ENCODE data around the gene HSPA2.
"Not testable (repeated sequence)": the region's sequence is repeated elsewhere in the genome, so short reads cannot be mapped to it uniquely, and the experiment has no call there.

Gene HSPA2

DNA sequence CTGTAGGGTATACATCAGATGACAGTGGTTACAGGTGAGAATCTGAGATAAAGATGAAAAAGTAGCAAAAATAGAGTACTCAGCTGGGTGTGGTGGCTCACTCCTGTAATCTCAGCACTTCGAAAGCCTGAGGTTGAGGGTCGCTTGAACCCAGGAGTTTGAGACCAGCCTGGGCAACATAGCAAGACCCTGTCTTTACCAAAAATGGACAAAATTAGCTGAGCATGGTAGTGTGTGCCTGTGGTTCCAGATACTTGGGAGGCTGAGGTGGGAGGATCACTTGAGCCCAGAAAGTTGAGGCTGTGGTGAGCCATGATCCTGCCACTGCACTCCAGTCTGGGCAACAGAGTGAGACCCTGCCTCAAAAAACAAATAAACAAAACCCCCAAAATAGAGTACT, 17.7 kb downstream of the HSPA2 start:
- not testable (repeated sequence) for FAIRE-seq; DNase-seq (ENCODE audit: low spot score)

DNA sequence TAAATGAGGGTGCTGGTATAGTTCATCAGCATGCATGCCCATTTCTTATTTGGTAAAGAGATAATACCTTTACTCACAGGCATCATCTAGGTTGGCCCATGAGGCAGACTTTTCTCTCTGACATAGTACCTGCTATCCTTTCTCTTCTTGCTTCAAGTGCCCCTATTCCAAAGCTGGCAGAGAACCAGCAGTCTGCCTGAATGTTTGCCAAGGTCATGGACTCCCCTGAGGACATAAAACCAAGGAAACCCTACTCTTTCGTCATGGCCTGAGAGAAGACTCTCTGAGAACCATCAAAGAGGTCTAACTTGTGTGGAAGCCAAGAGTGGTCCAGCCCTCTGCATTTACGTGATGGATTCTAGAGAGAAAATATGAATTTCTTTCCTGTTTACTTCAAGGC, 21.1 kb downstream of the HSPA2 start:
- no peak for DNase-seq (ENCODE audit: low spot score)

DNA sequence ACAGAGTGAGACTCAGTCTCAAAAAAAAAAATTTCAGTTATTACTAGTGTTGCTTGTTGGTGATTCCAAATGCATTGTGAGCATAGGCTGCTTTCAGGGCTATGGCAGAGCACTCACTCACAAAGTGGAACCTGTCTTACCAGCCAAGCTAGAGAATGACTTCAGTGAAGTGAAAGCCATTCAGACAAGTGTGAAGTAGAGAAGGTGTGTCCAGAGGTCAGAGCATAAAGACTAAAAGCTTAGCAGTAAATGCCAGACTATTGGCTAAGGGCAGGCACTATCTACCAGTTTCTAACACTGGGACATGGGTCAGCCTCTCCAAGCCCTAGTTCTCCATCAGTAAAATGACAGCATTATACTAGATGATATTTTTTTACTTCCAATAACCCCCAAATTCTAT, 21.9 kb downstream of the HSPA2 start:
- DNase-seq (ENCODE audit: low spot score), result no peak
- FAIRE-seq, result no peak

More for the DNA sequence above, 21.1 kb downstream of the HSPA2 start:
- FAIRE-seq, result no peak

DNA sequence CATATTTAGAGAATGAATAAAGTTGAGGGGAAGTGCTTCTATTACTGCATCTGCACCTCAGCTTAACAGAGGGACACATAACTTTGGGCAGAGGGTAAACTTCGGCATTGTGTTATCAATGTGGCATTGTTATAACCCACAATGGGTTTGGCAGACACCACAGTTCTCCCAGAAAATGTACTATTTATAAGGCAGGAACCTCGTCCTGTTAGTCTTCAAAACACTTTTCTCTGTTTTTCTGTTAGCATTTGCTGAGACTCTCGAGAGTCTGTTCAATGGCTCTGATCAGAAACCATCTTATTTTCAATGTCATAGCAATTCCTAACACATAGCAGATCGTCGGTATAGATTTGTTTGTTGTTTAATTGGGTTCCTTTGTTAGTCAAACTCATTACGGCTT, 23.2 kb downstream of the HSPA2 start:
- FAIRE-seq (no peak), DNase-seq (ENCODE audit: low spot score) (no peak)

DNA sequence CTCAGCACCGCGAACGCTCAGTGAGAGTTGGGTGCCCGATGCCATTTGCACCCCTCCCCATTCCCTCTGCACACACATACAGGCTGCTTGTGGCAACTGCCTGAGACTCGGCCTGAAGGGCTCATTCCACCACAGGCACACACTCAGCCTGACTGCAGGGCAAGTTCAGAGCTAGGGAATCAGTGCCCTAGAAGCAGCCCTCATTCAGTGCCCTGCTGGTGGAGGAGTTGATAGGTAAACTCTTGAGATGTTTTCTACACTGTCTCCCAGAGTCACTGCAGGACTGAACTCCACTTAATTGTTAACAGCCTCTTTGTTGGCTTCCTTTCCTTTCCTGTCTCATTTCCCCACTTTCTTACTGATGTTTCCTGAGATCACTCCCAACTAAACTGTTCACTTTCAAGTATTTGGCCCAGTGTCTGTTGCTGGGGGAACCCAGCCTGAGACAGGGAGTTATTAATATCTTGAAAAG, 26.1 kb downstream of the HSPA2 start:
- DNase-seq (ENCODE audit: low spot score) (no peak), FAIRE-seq (no peak)

DNA sequence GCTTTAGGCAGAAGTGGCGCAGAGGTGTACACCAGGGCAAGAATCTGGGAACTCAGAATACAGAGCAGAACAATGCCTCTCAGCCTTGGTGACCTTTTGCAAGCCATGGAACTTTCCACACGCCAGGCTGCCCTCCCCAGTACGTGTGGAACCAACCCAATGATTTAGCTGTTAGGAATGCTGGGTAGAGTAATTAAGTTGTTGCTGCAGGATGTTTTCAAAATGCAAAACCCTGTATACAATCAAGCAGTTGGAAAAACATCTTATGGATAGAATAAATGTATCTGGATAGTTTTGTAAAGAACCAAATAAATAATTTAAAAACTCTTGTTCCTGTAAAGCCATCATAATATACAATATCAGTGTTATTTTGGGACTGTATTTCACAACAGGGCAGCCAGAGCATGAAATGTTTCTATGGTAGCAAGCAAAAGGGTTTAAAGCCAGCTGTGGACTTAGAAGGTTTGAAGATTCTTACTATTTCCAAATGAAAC, 28.6 kb downstream of the HSPA2 start:
- FAIRE-seq (no peak), DNase-seq (ENCODE audit: low spot score) (no peak)

DNA sequence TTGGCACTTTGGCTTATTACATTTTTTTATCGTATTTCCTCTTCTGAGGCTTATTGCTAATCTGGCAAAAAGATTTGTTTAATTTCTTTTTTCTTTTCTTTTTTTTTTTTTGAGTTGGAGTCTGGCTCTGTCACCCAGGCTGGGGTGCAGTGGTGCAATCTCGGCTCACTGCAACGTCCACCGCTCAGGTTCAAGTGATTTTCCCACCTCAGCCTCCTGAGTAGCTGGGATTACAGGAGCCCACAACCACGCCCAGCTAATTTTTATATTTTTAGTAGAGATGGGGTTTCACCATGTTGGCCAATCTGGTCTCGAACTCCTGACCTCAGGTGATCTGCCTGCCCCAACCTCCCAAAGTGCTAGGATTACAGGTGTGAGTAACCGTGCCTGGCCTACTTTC, 29.1 kb downstream of the HSPA2 start:
- FAIRE-seq; DNase-seq (ENCODE audit: low spot score): not testable (repeated sequence)

DNA sequence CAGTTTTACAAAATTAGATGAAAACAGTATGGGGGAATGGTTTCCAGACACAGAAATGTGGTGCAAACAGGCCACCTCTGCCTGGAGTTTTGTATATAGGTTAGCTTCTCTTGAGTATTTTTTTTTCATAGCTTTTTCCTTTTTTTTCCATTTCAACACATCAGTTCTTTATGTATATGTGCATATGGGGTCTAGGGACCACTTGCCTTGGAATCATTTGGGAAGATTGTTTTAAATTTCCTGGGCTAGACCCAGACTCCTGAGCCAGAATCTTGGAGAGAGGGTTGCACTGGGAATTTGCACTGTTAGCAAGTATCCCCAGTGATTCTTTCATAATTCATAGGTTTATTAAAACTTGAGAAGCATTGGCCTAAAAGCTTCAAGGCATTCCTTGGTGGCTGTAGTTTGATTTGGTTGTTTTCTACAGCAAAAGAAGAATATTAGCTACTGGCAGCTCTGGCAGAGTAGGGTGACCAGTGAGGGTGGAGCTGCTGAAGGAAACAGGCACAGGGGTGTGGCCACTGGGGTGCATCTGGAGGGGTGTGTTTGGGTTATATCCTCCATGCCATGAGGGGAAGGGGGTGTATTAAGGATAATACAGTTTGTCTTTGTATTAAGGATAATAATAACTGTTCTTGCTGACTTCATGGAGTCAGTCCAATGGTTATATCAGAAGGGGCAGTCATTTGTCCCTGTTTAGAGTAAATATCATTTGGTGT, 32.0 kb downstream of the HSPA2 start:
- no peak for DNase-seq (ENCODE audit: low spot score)
- FAIRE-seq, result no peak

DNA sequence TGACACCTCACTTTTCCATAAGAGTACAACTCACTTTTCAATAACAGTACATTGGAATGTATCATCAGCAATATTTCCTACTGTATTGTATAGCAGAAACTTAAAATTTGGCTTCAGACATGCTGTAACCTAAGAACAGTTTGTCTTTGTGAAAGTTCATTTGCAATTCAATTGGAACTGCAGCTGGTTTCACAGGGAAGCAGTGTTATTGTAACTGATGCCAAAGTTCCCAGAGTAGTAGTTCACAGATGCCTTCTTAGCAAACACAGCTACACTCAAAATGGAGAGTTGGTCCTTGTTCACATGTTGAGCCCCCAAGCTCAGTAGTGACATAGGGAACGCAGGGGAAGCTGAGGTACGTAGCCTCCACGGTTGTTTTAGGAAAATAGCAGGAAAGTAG, 32.6 kb downstream of the HSPA2 start:
- no peak for DNase-seq (ENCODE audit: low spot score)
- no peak for FAIRE-seq

DNA sequence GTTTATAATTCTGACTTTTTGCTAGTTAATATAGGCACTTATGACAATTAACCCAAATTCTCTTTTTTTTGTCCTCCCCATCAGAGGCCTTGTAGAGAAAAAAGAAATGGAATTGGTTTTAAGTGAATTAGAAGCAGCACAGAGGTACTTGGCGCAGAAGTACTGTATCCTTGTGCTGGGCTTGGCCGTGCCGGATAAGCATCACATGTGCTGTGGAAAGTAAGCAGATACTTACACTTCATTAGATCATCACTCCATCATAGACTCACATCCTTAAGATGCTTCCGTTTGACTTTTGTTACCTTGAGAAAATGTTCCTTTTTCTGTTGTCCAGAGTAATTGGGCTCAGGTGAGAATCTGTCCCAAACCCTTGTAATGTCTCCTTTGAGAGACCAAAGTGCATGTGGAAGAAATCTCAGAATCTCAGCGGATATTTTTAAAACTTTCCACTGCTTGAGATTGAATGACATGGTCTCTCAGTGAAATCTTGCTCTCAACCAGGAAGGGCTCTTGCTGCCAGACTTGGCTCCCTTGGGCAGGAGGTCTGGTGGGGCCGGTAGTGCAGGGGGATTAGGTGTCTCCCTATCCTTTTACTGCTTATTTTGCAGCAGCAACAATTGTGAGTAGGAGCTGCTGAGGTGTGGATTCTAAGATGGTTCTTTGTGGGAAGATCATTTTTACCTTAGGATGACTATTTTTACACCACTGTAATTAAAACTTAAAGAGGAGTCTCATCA, 34.0 kb downstream of the HSPA2 start:
- no peak for FAIRE-seq
- no peak for DNase-seq (ENCODE audit: low spot score)

DNA sequence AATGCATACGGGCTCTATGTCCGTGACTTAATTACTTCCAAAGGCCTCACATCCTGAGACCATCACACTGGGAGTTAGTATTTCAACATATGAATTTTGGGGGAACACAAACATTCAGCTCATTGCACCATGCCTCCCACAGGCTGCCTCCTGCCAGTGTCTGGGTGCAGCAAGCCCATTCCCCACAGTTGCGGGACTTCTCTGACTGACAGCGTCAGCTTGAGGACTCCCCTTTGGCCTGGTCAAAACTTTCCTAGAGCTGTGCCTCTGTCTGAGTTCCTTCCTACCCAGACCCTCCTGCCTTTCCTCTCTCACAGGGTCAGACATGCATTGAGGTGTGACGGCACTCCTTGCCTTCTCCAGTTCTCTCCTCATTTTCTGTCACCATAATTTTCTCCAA, 36.7 kb downstream of the HSPA2 start:
- no peak for DNase-seq (ENCODE audit: low spot score)
- FAIRE-seq, result no peak

DNA sequence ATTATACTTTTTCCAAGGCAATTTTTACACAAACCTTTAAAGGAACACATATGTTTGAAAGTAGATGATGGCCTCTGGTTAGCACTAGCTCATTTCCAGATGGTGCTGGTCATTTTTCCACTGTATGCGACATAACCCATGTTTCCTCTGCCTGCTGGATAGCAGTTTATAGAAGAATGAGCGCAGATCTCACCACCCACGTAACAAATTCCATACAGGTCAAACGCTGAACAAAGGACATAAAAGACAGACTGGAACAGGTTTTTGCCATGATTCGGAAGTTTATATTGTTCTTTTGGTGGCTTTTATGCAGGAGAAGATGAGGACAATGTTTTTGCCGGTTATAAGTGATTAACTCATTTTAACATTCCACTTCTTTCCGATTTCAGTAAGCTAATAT, 39.9 kb downstream of the HSPA2 start:
- FAIRE-seq, result no peak

DNA sequence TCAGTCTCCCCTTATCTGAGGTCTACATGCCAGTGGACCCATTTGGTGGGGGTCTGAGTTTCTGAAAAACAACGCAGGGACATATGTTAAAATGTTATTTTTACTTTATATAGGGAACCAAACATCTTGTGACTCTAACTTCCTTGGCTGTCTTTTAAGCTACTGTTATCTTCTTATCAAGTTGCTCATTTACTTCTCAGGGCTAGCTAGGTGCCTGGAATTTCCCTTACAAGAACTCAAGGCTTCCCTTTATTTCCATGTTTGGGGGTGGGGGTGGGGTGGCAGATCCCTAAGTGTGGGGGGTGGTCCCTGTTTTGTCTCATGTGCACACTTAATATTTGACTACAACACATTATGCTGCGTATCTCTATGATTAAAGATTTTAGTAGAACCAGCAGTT, 40.8 kb downstream of the HSPA2 start:
- FAIRE-seq, result no peak
- no peak for DNase-seq (ENCODE audit: low spot score)

More for the DNA sequence above, 39.9 kb downstream of the HSPA2 start:
- no peak for DNase-seq (ENCODE audit: low spot score)

DNA sequence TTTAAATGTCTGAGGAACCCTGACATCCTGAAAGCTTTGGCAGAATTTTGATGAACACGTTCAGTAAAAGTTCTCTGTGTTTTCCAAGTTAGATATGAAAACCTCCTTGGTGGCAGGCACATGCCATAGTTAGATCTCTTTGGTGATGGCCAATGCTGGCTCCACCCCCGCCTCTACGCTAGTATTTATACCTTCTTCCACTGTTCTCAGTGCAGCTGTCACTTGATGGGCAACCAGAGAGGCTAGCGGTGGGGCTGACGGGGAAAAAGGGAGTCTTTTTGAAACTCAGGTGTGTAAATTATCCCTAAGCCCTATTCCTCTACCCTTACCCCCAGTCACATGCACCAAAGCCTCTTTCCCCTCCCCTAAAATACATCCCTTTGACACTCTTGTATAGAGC, 41.3 kb downstream of the HSPA2 start:
- FAIRE-seq (no peak), DNase-seq (ENCODE audit: low spot score) (no peak)

DNA sequence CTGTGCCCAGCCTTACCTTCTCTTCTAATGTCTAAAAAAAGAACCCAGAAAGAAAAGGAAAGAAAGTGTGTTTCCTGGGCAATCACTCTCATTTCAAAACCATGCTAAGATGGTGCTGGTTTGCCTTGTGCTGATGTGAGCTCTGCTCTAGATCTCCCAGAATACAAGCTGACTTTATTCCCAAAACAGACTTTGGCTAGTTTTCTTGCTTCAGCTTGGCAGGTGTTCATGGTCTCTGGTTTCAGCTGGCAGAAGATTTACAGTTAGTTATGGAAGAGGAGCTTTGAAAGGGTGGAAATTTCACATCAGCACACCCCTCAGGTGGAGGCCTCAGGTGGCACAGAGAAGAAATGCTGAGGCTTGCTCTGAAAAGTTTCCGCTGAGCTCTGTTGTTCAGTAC, 43.6 kb downstream of the HSPA2 start:
- DNase-seq (ENCODE audit: low spot score) (no peak), FAIRE-seq (no peak)

DNA sequence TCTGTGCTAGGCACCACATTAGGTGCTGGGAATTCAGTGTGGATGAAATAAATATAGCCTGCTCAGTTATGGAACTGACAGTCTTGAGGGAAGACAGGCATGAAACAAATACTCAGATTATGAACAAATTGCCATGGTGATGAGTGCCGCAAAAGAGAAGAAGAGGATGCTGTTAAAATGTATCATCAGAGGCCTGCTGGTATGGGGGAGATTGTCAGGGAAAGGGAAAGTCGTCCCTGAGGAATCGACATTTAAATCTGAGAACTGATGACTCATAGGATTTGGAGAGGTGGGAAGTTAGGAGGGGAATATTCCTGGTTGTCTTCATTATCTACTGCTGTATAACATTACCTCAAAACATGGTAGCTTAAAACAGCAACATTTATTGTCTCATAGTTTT, 51.3 kb downstream of the HSPA2 start:
- DNase-seq (ENCODE audit: low spot score), result no peak
- FAIRE-seq, result no peak

Data from RCC 7860 (cell line).